Neural progenitor cell (in vitro differentiated cells): ENCODE data around the gene PRR35. TPM values are rescaled to one million over a fixed set of nuclear protein-coding genes. Genes with fewer than 3 reads are reported as not detected.

ENCODE experiments used
- DNase-seq: peaks from one replicate; pipeline ENCODE4 v3.0.0-alpha.2; 2016; ENCODE audit warnings: low spot score
- H2AFZ ChIP-seq: fragments of 200-600 bp; sonication (generic); replicated peaks from 2 replicates; pipeline ENCODE4 v1.6.1; 2016; ENCODE audit warnings: antibody characterized with exemption
- H3F3A ChIP-seq: fragments of 200-600 bp; sonication (generic); 2 replicates; pipeline ENCODE4 v1.6.1; 2016; ENCODE audit warnings: antibody characterized with exemption, low read depth
- H3K27ac ChIP-seq: fragments of 200-600 bp; sonication (generic); 2 replicates; pipeline ENCODE4 v1.5.1; 2016; ENCODE audit warnings: mild to moderate bottlenecking
- H3K27me3 ChIP-seq: fragments of 200-600 bp; sonication (generic); 2 replicates; pipeline ENCODE4 v1.6.1; 2016; ENCODE audit warnings: mild to moderate bottlenecking, moderate library complexity
- H3K36me3 ChIP-seq: fragments of 200-600 bp; sonication (generic); 2 replicates; pipeline ENCODE4 v1.5.1; 2016
- H3K4me1 ChIP-seq: fragments of 200-600 bp; sonication (generic); 2 replicates; pipeline ENCODE4 v1.6.1; 2016; ENCODE audit warnings: mixed run types
- H3K4me2 ChIP-seq: fragments of 200-600 bp; sonication (generic); 2 replicates; pipeline ENCODE4 v1.6.1; 2016
- H3K4me3 ChIP-seq: fragments of 200-600 bp; sonication (generic); 2 replicates; pipeline ENCODE4 v1.5.1; 2016
- H3K79me2 ChIP-seq: fragments of 200-600 bp; sonication (generic); 2 replicates; pipeline ENCODE4 v1.6.1; 2016; ENCODE audit warnings: low read depth
- H3K9ac ChIP-seq: fragments of 200-600 bp; sonication (generic); 2 replicates; pipeline ENCODE4 v1.6.1; 2016
- H3K9me3 ChIP-seq: fragments of 200-600 bp; sonication (generic); 2 replicates; pipeline ENCODE4 v1.5.1; 2016; ENCODE audit warnings: low read depth
- H4K20me1 ChIP-seq: fragments of 200-600 bp; sonication (generic); 2 replicates; pipeline ENCODE4 v1.6.1; 2016; ENCODE audit warnings: low read depth
- H3K27ac Mint-ChIP-seq: 3 replicates; pipeline ENCODE4 v1.8.0; 2021; ENCODE audit warnings: mixed read lengths
- H3K27me3 Mint-ChIP-seq: 2 replicates; pipeline ENCODE4 v1.8.0; 2022; ENCODE audit warnings: low read depth, mild to moderate bottlenecking, inconsistent platforms, moderate library complexity, mixed read lengths; ENCODE audit not compliant: insufficient read depth
- H3K36me3 Mint-ChIP-seq: 3 replicates; pipeline ENCODE4 v1.8.0; 2021; ENCODE audit warnings: mixed read lengths
- H3K4me1 Mint-ChIP-seq: 3 replicates; pipeline ENCODE4 v1.8.0; 2021; ENCODE audit warnings: mixed read lengths
- H3K4me3 Mint-ChIP-seq: 3 replicates; pipeline ENCODE4 v1.8.0; 2021; ENCODE audit warnings: mild to moderate bottlenecking, moderate library complexity, mixed read lengths
- H3K9me3 Mint-ChIP-seq: 3 replicates; pipeline ENCODE4 v1.8.0; 2020; ENCODE audit warnings: mixed read lengths
- CTCF ChIP-seq: fragments of 200-600 bp; sonication (generic); IDR thresholded peaks from 2 replicates; pipeline ENCODE4 v1.5.1; 2017; ENCODE audit warnings: antibody characterized with exemption, mild to moderate bottlenecking
- EZH2 ChIP-seq: fragments of 200-600 bp; sonication (generic); IDR thresholded peaks from 2 replicates; pipeline ENCODE4 v1.6.1; 2017; ENCODE audit warnings: antibody characterized with exemption, mild to moderate bottlenecking, moderate library complexity
- EZH2phosphoT487 ChIP-seq: fragments of 200-600 bp; sonication (generic); IDR thresholded peaks from 2 replicates; pipeline ENCODE4 v1.6.1; 2017; ENCODE audit warnings: antibody characterized with exemption
- total RNA-seq: library from RNA; depleted of rRNA; stranded (reverse); fragments of >200 nt; gene quantifications from 2 replicates; pipeline ENCODE4 v1.2.3, GENCODE V29; 2015; ENCODE audit warnings: low replicate concordance

Gene PRR35
- total RNA-seq, 1 donor from 2014 or later: not detected

GRCh38 chr16:552171-552570 lies 8.0 kb upstream of the PRR35 start:
- Histone ChIP-seq H3K79me2 (no peaks in the 10 kb centered on the region), H3K27me3 (peaks cover 1% of the 10 kb centered on the region), H3K4me3 (no peak overlapping the region), H3K4me1 (no peaks in the 10 kb centered on the region), H3F3A (peaks cover 4% of the 10 kb centered on the region), H3K4me2 (no peak overlapping the region), H3K36me3 (no peaks in the 10 kb centered on the region), H2AFZ (no peak overlapping the region), H3K9me3 (no peaks in the 10 kb centered on the region), H3K27ac (no peak overlapping the region), H4K20me1 (peaks cover 6% of the 10 kb centered on the region), H3K9ac (no peak overlapping the region)
- no peaks in the 10 kb centered on the region for H3K36me3 Mint-ChIP-seq
- H3K4me3 Mint-ChIP-seq: no peak overlapping the region
- peaks cover 2% of the 10 kb centered on the region for H3K27me3 Mint-ChIP-seq
- TF ChIP-seq EZH2phosphoT487: no peak
- no peak for TF ChIP-seq CTCF
- no peak for TF ChIP-seq EZH2
- H3K9me3 Mint-ChIP-seq: no peaks in the 10 kb centered on the region
- DNase-seq: no peak
- H3K4me1 Mint-ChIP-seq: peaks cover 3% of the 10 kb centered on the region
- no peak overlapping the region for H3K27ac Mint-ChIP-seq

- Histone ChIP-seq H3K27ac (no peak overlapping the region), H3K4me1 (no peaks in the 10 kb centered on the region), H3K79me2 (no peaks in the 10 kb centered on the region), H4K20me1 (no peaks in the 10 kb centered on the region), H3K9ac (no peak overlapping the region), H3K27me3 (peaks cover 17% of the 10 kb centered on the region), H3K36me3 (no peaks in the 10 kb centered on the region), H3K4me3 (no peak overlapping the region), H2AFZ (no peak overlapping the region), H3K9me3 (no peaks in the 10 kb centered on the region), H3K4me2 (no peak overlapping the region), H3F3A (peaks cover 4% of the 10 kb centered on the region)
- Mint-ChIP-seq H3K27ac (no peak overlapping the region), H3K4me3 (no peak overlapping the region), H3K36me3 (no peaks in the 10 kb centered on the region), H3K27me3 (peaks cover 9% of the 10 kb centered on the region), H3K4me1 (peaks cover 3% of the 10 kb centered on the region), H3K9me3 (no peaks in the 10 kb centered on the region)
- no peak for DNase-seq
- TF ChIP-seq EZH2phosphoT487 (no peak), CTCF (no peak), EZH2 (no peak)
Observed at GRCh38 chr16:553601-554296, 6.4 kb upstream of the PRR35 start.

- Mint-ChIP-seq H3K27me3 (peaks cover 12% of the 10 kb centered on the region), H3K36me3 (no peaks in the 10 kb centered on the region), H3K9me3 (no peaks in the 10 kb centered on the region), H3K27ac (peak overlapping the region; percentile 54), H3K4me3 (no peak overlapping the region), H3K4me1 (peaks cover 3% of the 10 kb centered on the region)
- DNase-seq: no peak
- Histone ChIP-seq H3K27me3 (peaks cover 22% of the 10 kb centered on the region), H3K27ac (no peak overlapping the region), H2AFZ (no peak overlapping the region), H3K4me3 (no peak overlapping the region), H3K36me3 (no peaks in the 10 kb centered on the region), H3K4me1 (no peaks in the 10 kb centered on the region), H3K79me2 (no peaks in the 10 kb centered on the region), H3K9me3 (no peaks in the 10 kb centered on the region), H3F3A (peaks cover 9% of the 10 kb centered on the region), H3K9ac (no peak overlapping the region), H4K20me1 (peaks cover 4% of the 10 kb centered on the region), H3K4me2 (no peak overlapping the region)
- no peak for TF ChIP-seq EZH2phosphoT487
Observed at GRCh38 chr16:554297-554621, 5.9 kb upstream of the PRR35 start.

- Mint-ChIP-seq H3K4me1 (peaks cover 3% of the 10 kb centered on the region), H3K4me3 (no peak overlapping the region), H3K9me3 (no peaks in the 10 kb centered on the region), H3K27ac (no peak overlapping the region), H3K27me3 (peaks cover 15% of the 10 kb centered on the region), H3K36me3 (no peaks in the 10 kb centered on the region)
- Histone ChIP-seq H3K9me3 (no peaks in the 10 kb centered on the region), H3K4me1 (peaks cover 4% of the 10 kb centered on the region), H4K20me1 (peaks cover 9% of the 10 kb centered on the region), H3K9ac (no peak overlapping the region), H3K79me2 (no peaks in the 10 kb centered on the region), H2AFZ (no peak overlapping the region), H3F3A (peaks cover 12% of the 10 kb centered on the region), H3K27me3 (peaks cover 28% of the 10 kb centered on the region), H3K4me3 (no peak overlapping the region), H3K27ac (no peak overlapping the region), H3K4me2 (no peak overlapping the region), H3K36me3 (no peaks in the 10 kb centered on the region)
- no peak for TF ChIP-seq EZH2
- TF ChIP-seq EZH2phosphoT487: no peak
- no peak for TF ChIP-seq CTCF
- no peak for DNase-seq
Observed at GRCh38 chr16:554640-555365, 5.4 kb upstream of the PRR35 start.
